Activated CD4-positive, alpha-beta T cell treated with anti-CD3 and anti-CD28 coated beads, Interleukin-2, amount 50 U/mL, for 1 hour (primary cell): ENCODE results near the gene CYSTM1.

Experiments
- DNase-seq: peaks from one replicate; pipeline ENCODE4 v3.0.0-alpha.2; 2020

CYSTM1 gene, protein sequence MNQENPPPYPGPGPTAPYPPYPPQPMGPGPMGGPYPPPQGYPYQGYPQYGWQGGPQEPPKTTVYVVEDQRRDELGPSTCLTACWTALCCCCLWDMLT

GRCh38 chr5:140174465-140175366, at the start of gene CYSTM1:
TSS of gene CYSTM1 (plus strand) at chr5:140175188. CDS start at chr5:140194466, 19,278 bp downstream.
- DNase-seq, result peak; percentile 97

GRCh38 chr5:140125637-140126036, 49.4 kb upstream of the CYSTM1 start, which contains the start of gene IGIP:
TSS of gene IGIP (plus strand) at chr5:140125937. CDS start at chr5:140128477, 2,540 bp downstream.
- no peak for DNase-seq

- DNase-seq, result no peak
These were observed 48.5 kb upstream of the CYSTM1 start for GRCh38 chr5:140126315-140127012.

DNA sequence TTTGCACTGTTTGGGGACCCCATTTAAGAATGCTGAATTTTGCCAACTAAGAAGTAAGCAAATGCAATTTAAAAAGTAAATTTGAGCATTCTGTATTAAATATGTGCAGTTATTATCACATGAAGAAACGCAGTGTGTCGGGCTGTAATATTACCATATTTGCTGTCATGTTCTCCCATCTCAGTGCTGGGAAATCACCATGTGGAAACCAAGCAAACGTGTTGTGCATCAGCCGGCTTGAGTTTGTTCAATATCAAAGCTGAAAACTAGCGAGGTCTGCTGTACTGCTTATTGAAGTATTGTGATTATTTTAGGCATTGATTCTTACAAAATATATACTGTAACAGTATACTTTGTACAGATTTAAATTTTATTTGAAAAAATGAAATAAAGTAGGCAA, 46.6 kb upstream of the CYSTM1 start:
- no peak for DNase-seq

- DNase-seq, result no peak
These were observed 43.8 kb upstream of the CYSTM1 start for GRCh38 chr5:140130949-140131733.

DNA sequence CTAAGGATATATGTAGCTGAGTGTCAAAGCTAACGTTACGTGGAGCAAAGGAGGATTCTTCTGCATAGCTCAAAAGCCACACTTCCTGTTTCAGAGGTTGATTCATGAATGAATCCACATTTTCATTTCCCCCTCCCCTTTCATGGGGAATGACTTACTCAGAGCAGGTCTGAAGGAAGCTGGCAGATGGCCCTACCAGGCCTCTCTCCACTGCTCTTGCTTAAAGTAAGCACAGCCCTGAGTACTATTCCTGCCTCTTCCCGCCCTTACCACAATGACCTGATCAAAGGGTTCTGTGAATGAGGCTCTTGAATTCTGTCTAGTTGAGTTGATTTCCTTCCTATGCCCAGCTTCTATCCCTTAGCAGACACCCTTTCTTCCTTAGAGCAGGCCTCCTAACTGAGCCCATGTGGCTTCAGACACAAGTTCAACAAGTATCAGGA, 43.0 kb upstream of the CYSTM1 start:
- DNase-seq, result no peak

GRCh38 chr5:140133514-140134167, 41.3 kb upstream of the CYSTM1 start:
- no peak for DNase-seq

GRCh38 chr5:140134277-140134935, 40.6 kb upstream of the CYSTM1 start:
- no peak for DNase-seq

GRCh38 chr5:140135127-140135526, 39.9 kb upstream of the CYSTM1 start:
- no peak for DNase-seq

GRCh38 chr5:140136624-140137023, 38.4 kb upstream of the CYSTM1 start:
- DNase-seq, result no peak

GRCh38 chr5:140140435-140140834, 34.6 kb upstream of the CYSTM1 start:
- DNase-seq, result no peak

GRCh38 chr5:140141241-140141640, 33.7 kb upstream of the CYSTM1 start:
- no peak for DNase-seq

GRCh38 chr5:140142246-140142645, 32.7 kb upstream of the CYSTM1 start:
- DNase-seq, result no peak

DNA sequence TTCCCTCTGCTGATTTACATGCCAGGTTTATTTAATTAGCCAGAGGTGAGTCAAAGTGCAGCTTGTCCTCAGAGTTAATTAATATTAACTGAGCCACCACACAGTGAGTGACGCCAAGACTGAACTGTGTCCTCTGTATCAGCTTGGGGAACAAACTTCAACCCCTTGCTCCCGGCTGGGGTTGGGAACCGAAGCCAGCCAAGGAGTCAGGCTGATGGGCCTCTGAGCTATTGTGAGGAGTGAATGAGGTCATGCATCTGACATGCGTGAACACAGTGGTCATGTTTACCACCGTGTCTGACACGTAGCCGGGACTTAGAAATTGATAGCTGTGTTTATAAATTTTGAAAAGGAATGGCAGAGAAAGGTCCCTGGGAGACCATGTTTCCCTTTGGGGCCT, 32.1 kb upstream of the CYSTM1 start:
- DNase-seq, result no peak

- no peak for DNase-seq
These were observed 31.3 kb upstream of the CYSTM1 start for GRCh38 chr5:140143521-140144258.

GRCh38 chr5:140145256-140145655, 29.7 kb upstream of the CYSTM1 start:
- DNase-seq, result no peak

- DNase-seq, result peak; percentile 50
These were observed 29.0 kb upstream of the CYSTM1 start for GRCh38 chr5:140145818-140146522.

- no peak for DNase-seq
These were observed 28.5 kb upstream of the CYSTM1 start for GRCh38 chr5:140146523-140146842.

GRCh38 chr5:140147460-140147859, 27.5 kb upstream of the CYSTM1 start:
- DNase-seq, result no peak

DNA sequence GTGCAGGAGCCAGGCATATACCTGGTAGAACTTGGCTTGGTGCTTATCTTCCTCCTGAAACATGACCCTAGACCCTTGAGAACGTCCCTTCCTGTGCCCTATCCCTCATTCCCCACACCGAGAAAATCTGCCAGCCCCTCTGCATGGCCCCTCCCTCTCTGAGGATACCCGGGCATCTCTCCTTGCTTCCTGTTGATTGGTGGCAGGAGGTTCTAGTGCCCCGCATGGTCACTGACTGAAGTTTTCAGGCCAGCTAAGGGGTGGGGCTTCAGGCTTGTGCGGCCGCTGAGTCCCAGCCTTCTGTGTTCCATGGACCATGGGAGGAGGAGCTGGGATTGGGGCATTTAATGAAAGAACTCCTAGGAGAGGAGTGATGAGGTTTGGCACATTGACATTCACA, 26.5 kb upstream of the CYSTM1 start:
- DNase-seq, result no peak

- DNase-seq, result no peak
These were observed 24.8 kb upstream of the CYSTM1 start for GRCh38 chr5:140150201-140150600.
